Measurements from ENCODE around the gene SMAD6.
A peak's percentile ranks its signal among the peaks of the same experiment; 100 is the strongest.

Gene SMAD6

GRCh38 chr15:66698318-66698961, 3.6 kb upstream of the SMAD6 start:
- TF ChIP-seq CTCF (IDR thresholded peaks at IDR 0.05; ENCODE audit: low read depth, low read length), result peak; percentile 95
- no peak overlapping the region for H3K4me3 ChIP-seq (ENCODE audit: low read depth, low read length)

GRCh38 chr15:66698971-66699370, 3.1 kb upstream of the SMAD6 start:
- H3K4me3 ChIP-seq (ENCODE audit: low read depth, low read length), result no peak overlapping the region
- TF ChIP-seq CTCF (IDR thresholded peaks at IDR 0.05; ENCODE audit: low read depth, low read length), result no peak

- TF ChIP-seq CTCF (IDR thresholded peaks at IDR 0.05; ENCODE audit: low read depth, low read length), result no peak
- peak overlapping the region; percentile 63 for H3K4me3 ChIP-seq (ENCODE audit: low read depth, low read length)
Measured at GRCh38 chr15:66700412-66700801, 1.6 kb upstream of the SMAD6 start.

- H3K4me3 ChIP-seq (ENCODE audit: low read depth, low read length), result peak overlapping the region; percentile 86
- no peak for TF ChIP-seq CTCF (IDR thresholded peaks at IDR 0.05; ENCODE audit: low read depth, low read length)
Measured at GRCh38 chr15:66700802-66701421, 1.1 kb upstream of the SMAD6 start.

- peak overlapping the region; percentile 86 for H3K4me3 ChIP-seq (ENCODE audit: low read depth, low read length)
- TF ChIP-seq CTCF (IDR thresholded peaks at IDR 0.05; ENCODE audit: low read depth, low read length), result no peak
Measured at GRCh38 chr15:66701422-66702034, 508 bp upstream of the SMAD6 start.

GRCh38 chr15:66702787-66703539, 927 bp downstream of the SMAD6 start:
- H3K4me3 ChIP-seq (ENCODE audit: low read depth, low read length), result peak overlapping the region; percentile 86
- no peak for TF ChIP-seq CTCF (IDR thresholded peaks at IDR 0.05; ENCODE audit: low read depth, low read length)
